IMR-90 (cell line): ENCODE measurements around the gene CGB5. TPM values are rescaled to one million over a fixed set of nuclear protein-coding genes. Genes with fewer than 3 reads are reported as not detected.

Source experiments
- ATAC-seq: fragments of 200-7000 bp; cut with Tn5 transposase; 2 replicates; pipeline ENCODE4 v1.9.1; 2020; ENCODE audit warnings: low read depth, mild to moderate bottlenecking, moderate library complexity
- BruUV-seq: library from RNA; stranded (reverse); fragments of 400-500 nt; replicated peaks from 2 replicates; lab custom pipeline; 2021; lab: Mats Ljungman, UMichigan
- CTCF ChIA-PET: fragments of 300-600 bp; formaldehyde crosslinking; extraction: SDS; loops from one replicate; lab custom pipeline; 2021; ENCODE audit warnings: antibody characterized with exemption; lab: Yijun Ruan, JAX
- POLR2A ChIA-PET: fragments of 300-600 bp; sonication (Branson Sonifier 250); formaldehyde crosslinking; loops from one replicate; lab custom pipeline; 2022; ENCODE audit warnings: antibody characterized with exemption; ENCODE audit not compliant: unreplicated experiment; lab: Charles Lee
- DNase-seq: peaks from one replicate; pipeline ENCODE4 v3.0.0; 2013
- H2AFZ ChIP-seq: replicated peaks from 2 replicates; pipeline ENCODE3; 2013; ENCODE audit warnings: low read length, mild to moderate bottlenecking; ENCODE audit not compliant: poor library complexity
- H2AK5ac ChIP-seq: 2 replicates; pipeline ENCODE4 v1.6.1; 2013; ENCODE audit warnings: low read depth, low read length, inconsistent platforms
- H2AK9ac ChIP-seq: replicated peaks from 2 replicates; pipeline ENCODE3; 2013; ENCODE audit warnings: mild to moderate bottlenecking, low read depth, low read length, moderate library complexity; ENCODE audit not compliant: poor library complexity
- H2BK120ac ChIP-seq: 2 replicates; pipeline ENCODE4 v1.6.1; 2013; ENCODE audit warnings: low read depth, low read length, inconsistent platforms
- H2BK15ac ChIP-seq: 3 replicates; pipeline ENCODE4 v1.6.1; 2013; ENCODE audit warnings: low read depth, low read length, inconsistent platforms
- H2BK20ac ChIP-seq: 2 replicates; pipeline ENCODE4 v1.6.1; 2013; ENCODE audit warnings: low read depth, mild to moderate bottlenecking, inconsistent platforms, low read length, moderate library complexity
- H2BK5ac ChIP-seq: 2 replicates; pipeline ENCODE4 v1.6.1; 2013; ENCODE audit warnings: mild to moderate bottlenecking, low read depth, low read length, inconsistent platforms; ENCODE audit not compliant: poor library complexity, severe bottlenecking
- H3K14ac ChIP-seq: replicated peaks from 2 replicates; pipeline ENCODE4 v1.6.1; 2013; ENCODE audit warnings: low read depth, low read length, inconsistent platforms
- H3K18ac ChIP-seq: 2 replicates; pipeline ENCODE4 v1.6.1; 2013; ENCODE audit warnings: low read depth, low read length, control low read depth
- H3K23ac ChIP-seq: 2 replicates; pipeline ENCODE4 v1.6.1; 2013; ENCODE audit warnings: low read depth, low read length, inconsistent platforms
- H3K27ac ChIP-seq: 2 replicates; pipeline ENCODE4 v1.5.1; 2013; ENCODE audit warnings: mild to moderate bottlenecking, control low read depth, low read length; ENCODE audit not compliant: insufficient read depth
- H3K27me3 ChIP-seq: 2 replicates; pipeline ENCODE4 v1.6.1; 2013; ENCODE audit warnings: low read length; ENCODE audit not compliant: control insufficient read depth, insufficient read depth
- H3K36me3 ChIP-seq: 2 replicates; pipeline ENCODE4 v1.6.1; 2013; ENCODE audit warnings: low read length, mixed read lengths; ENCODE audit not compliant: control insufficient read depth, insufficient read depth
- H3K4ac ChIP-seq: 2 replicates; pipeline ENCODE4 v1.6.1; 2013; ENCODE audit warnings: low read depth, low read length, inconsistent platforms
- H3K4me1 ChIP-seq: 2 replicates; pipeline ENCODE4 v1.6.1; 2013; ENCODE audit warnings: low read length, mixed read lengths; ENCODE audit not compliant: control insufficient read depth, insufficient read depth
- H3K4me2 ChIP-seq: 2 replicates; pipeline ENCODE4 v1.6.1; 2013; ENCODE audit warnings: low read depth, mild to moderate bottlenecking, control low read depth, low read length, moderate library complexity
- H3K4me3 ChIP-seq: 2 replicates; pipeline ENCODE4 v1.5.1; 2013; ENCODE audit warnings: low read depth, mild to moderate bottlenecking, control low read depth, low read length, moderate library complexity; ENCODE audit not compliant: insufficient read depth
- H3K56ac ChIP-seq: 2 replicates; pipeline ENCODE4 v1.6.1; 2013; ENCODE audit warnings: low read length, inconsistent platforms; ENCODE audit not compliant: insufficient read depth; ENCODE audit errors: extremely low read depth
- H3K79me1 ChIP-seq, 2 experiments: 2 replicates each; pipeline ENCODE4 v1.6.1; 2013; ENCODE audit warnings: low read length in 2 of 2, inconsistent platforms in 1 of 2, low read depth in 1 of 2
- H3K9ac ChIP-seq: 2 replicates; pipeline ENCODE4 v1.6.1; 2013; ENCODE audit warnings: low read depth, low read length, control low read depth
- H3K9me1 ChIP-seq: 2 replicates; pipeline ENCODE4 v1.6.1; 2013; ENCODE audit warnings: low read length, inconsistent platforms; ENCODE audit not compliant: insufficient read depth
- H3K9me3 ChIP-seq: 2 replicates; pipeline ENCODE4 v1.6.1; 2013; ENCODE audit warnings: low read length; ENCODE audit not compliant: control insufficient read depth, insufficient read depth
- H4K20me1 ChIP-seq: 2 replicates; pipeline ENCODE4 v1.6.1; 2013; ENCODE audit warnings: low read length, inconsistent platforms; ENCODE audit not compliant: insufficient read depth
- H4K5ac ChIP-seq: 2 replicates; pipeline ENCODE4 v1.6.1; 2013; ENCODE audit warnings: mild to moderate bottlenecking, low read depth, low read length, control low read depth
- H4K8ac ChIP-seq, 2 experiments: 2 replicates each; pipeline ENCODE4 v1.6.1; 2013; ENCODE audit warnings: low read depth in 2 of 2, low read length in 2 of 2, control low read depth in 1 of 2, inconsistent platforms in 1 of 2
- H4K91ac ChIP-seq: 2 replicates; pipeline ENCODE4 v1.6.1; 2013; ENCODE audit warnings: low read depth, low read length, inconsistent platforms; ENCODE audit not compliant: insufficient read depth
- BHLHE40 ChIP-seq: fragments of 150-350 bp; IDR thresholded peaks from 2 replicates; pipeline ENCODE4 v1.6.1; 2016; ENCODE audit warnings: mild to moderate bottlenecking, low read depth, low read length
- CHD1 ChIP-seq: IDR thresholded peaks from 2 replicates; pipeline ENCODE4 v1.6.1; 2012; ENCODE audit warnings: low read depth, low read length, improper control_type of control experiment
- ELK1 ChIP-seq: fragments of 150-350 bp; IDR thresholded peaks from 2 replicates; pipeline ENCODE4 v1.6.1; 2016; ENCODE audit warnings: low read depth, mild to moderate bottlenecking, low read length, moderate library complexity, borderline replicate concordance
- MAFK ChIP-seq: IDR thresholded peaks from 2 replicates; pipeline ENCODE4 v1.6.1; 2012; ENCODE audit warnings: low read depth, low read length, improper control_type of control experiment
- MXI1 ChIP-seq: IDR thresholded peaks from 2 replicates; pipeline ENCODE4 v1.6.1; 2012; ENCODE audit warnings: low read depth, mild to moderate bottlenecking, low read length, moderate library complexity, borderline replicate concordance
- RAD21 ChIP-seq: IDR thresholded peaks from 2 replicates; pipeline ENCODE4 v1.6.1; 2012; ENCODE audit warnings: low read length, improper control_type of control experiment
- RCOR1 ChIP-seq: IDR thresholded peaks from 2 replicates; pipeline ENCODE4 v1.6.1; 2012; ENCODE audit warnings: mild to moderate bottlenecking, low read length, improper control_type of control experiment; ENCODE audit not compliant: insufficient replicate concordance
- WGBS, 2 experiments: methylation state at CpG; one replicate each; pipeline versions ENCODE4 v1.1.5 to v1.1.7; 2013; ENCODE audit warnings: missing lambda C conversion rate in 2 of 2; ENCODE audit not compliant: insufficient read length in 1 of 2; ENCODE audit errors: extremely low coverage in 2 of 2; 5-methylcytosine and 5-hydroxymethylcytosine counted together
- dilution Hi-C: fragments of 300-500 bp; cut with HindIII; formaldehyde crosslinking; loops from one replicate; pipeline ENCODE4 v1.14.3; 2018; ENCODE audit warnings: low sequenced_read_pairs; ENCODE audit not compliant: unreplicated experiment
- in situ Hi-C: fragments of 300-500 bp; cut with MboI; formaldehyde crosslinking; loops from 3 replicates; pipeline ENCODE4 v1.14.3; 2019; ENCODE audit warnings: low sequenced_read_pairs, inconsistent platforms, mixed read lengths
- intact Hi-C: fragments of 100-400 bp; cut with micrococcal nuclease; formaldehyde crosslinking; loops from 2 replicates; pipeline ENCODE4 v1.10.0; 2022
- polyA plus RNA-seq, 3 experiments: library from polyadenylated mRNA; depleted of rRNA; stranded (reverse); fragments of >200 nt; gene quantifications; 2 replicates each; pipeline ENCODE4 v1.2.3, GENCODE V29; 2012; ENCODE audit warnings: low replicate concordance in 1 of 3
- total RNA-seq: library from RNA; depleted of rRNA; stranded (reverse); fragments of >200 nt; gene quantifications from 2 replicates; pipeline ENCODE4 v1.2.3, GENCODE V29; 2012

Gene CGB5
- total and polyA plus RNA-seq, 2 of the 4 experiments (the other 2 are of a cell fraction), result not detected

- TF ChIP-seq ELK1, result no peak
- no peak for TF ChIP-seq RCOR1
- TF ChIP-seq CHD1, result no peak
- TF ChIP-seq MXI1, result no peak
- TF ChIP-seq RAD21, result no peak
Observed at GRCh38 chr19:49058562-49058961, 14.9 kb downstream of the CGB5 start (continued).

- CTCF ChIA-PET, result no interaction called here
- Histone ChIP-seq H3K36me3 (no peaks in the 10 kb centered on the region), H2AFZ (no peak overlapping the region)
Observed at GRCh38 chr19:49059053-49059452, 15.4 kb downstream of the CGB5 start.

More at GRCh38 chr19:49059053-49059452, 15.4 kb downstream of the CGB5 start:
- Histone ChIP-seq H3K4me1 (peaks cover 2% of the 10 kb centered on the region; the same call in 1 of the 2 replicates), H3K4ac (no peak overlapping the region), H2AK5ac (no peak overlapping the region), H2BK20ac (no peak overlapping the region), H4K8ac (no peak overlapping the region), H3K14ac (no peak overlapping the region), H3K27me3 (peaks cover 11% of the 10 kb centered on the region; the same call in 1 of the 2 replicates), H3K4me3 (no peak overlapping the region), H3K18ac (no peak overlapping the region), H3K9ac (no peak overlapping the region), H4K5ac (no peak overlapping the region), H3K27ac (no peak overlapping the region), H4K20me1 (no peaks in the 10 kb centered on the region), H3K23ac (no peak overlapping the region), H3K9me3 (no peaks in the 10 kb centered on the region), H4K91ac (no peak overlapping the region), H3K79me1 (peaks cover 0 to 5% of the 10 kb centered on the region in 2 experiments; a peak in 3 of 4 replicates), H3K4me2 (no peak overlapping the region), H3K9me1 (no peaks in the 10 kb centered on the region), H3K56ac (no peak overlapping the region), H2BK120ac (no peak overlapping the region), H2AK9ac (no peak overlapping the region), H2BK15ac (no peak overlapping the region), H2BK5ac (no peak overlapping the region)
- BruUV-seq, result no TSS peak
- no peak for DNase-seq
- peak; percentile 43; the same call in 1 of the 2 replicates for TF ChIP-seq BHLHE40
- TF ChIP-seq MAFK, result no peak
- 18% methylated on average over 3 of the region's 9 CpGs; no CpG with 5 or more reads in 1 of the 2 experiments for WGBS, 2 experiments
- ATAC-seq, result no peak
- POLR2A ChIA-PET, result no interaction called here
- in situ Hi-C loops, result no loop called here
- intact Hi-C loops, result loop anchor here (5.0 kb wide), 1 partner anchor 67 kb away; the partner anchor contains the start of genes GYS1 and RUVBL2
- dilution Hi-C loops, result no loop called here
